WI38 (cell line): Measurements from ENCODE around the gene SERTAD4.
A peak's percentile ranks its signal among the peaks of the same experiment; 100 is the strongest.

Experiments
- H3K4me3 ChIP-seq: 2 replicates; pipeline ENCODE4 v1.5.1; 2011; ENCODE audit warnings: low read depth, mild to moderate bottlenecking, control low read depth, low read length
- TF ChIP-seq, protein P1 (sequence below): IDR thresholded peaks from 2 replicates; pipeline ENCODE4 v1.5.1; 2012; ENCODE audit warnings: low read depth, mild to moderate bottlenecking, control low read depth, low read length

Gene SERTAD4

DNA sequence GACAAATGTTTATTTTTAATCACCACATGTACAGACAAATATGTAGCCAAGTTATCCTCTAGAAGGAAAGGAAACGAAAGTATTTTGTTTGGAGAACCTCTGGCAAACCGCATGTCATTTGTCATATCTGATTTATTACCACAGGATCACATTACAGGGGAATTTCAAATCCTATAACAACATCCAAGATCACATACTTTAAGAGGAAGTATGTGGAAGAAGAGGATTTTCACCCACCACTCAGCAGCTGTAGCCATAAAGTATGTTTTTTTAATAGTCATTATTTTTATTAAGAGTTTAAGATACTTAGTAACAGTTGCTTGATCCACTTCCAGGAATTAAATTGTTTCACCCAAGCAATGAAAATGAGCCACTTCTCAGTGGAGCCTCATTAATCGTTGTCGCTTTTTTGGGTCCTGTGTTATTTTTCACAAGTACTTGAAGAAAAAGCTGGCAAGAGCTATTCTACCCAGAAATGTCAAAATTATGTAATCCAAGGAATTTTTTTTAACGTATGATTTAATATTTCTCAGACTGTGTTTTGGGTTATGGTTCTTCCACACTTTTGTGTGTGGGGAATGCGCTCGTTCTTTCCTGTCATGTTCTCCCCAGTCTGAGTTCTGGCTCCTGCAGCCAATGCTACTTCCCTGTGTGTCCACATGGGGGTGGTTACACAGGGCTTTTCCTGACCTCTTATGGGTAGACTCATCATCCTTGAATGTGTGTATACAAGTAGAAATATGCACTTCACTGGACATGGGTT, 6.9 kb downstream of the SERTAD4 start:
- TF ChIP-seq, protein P1, sequence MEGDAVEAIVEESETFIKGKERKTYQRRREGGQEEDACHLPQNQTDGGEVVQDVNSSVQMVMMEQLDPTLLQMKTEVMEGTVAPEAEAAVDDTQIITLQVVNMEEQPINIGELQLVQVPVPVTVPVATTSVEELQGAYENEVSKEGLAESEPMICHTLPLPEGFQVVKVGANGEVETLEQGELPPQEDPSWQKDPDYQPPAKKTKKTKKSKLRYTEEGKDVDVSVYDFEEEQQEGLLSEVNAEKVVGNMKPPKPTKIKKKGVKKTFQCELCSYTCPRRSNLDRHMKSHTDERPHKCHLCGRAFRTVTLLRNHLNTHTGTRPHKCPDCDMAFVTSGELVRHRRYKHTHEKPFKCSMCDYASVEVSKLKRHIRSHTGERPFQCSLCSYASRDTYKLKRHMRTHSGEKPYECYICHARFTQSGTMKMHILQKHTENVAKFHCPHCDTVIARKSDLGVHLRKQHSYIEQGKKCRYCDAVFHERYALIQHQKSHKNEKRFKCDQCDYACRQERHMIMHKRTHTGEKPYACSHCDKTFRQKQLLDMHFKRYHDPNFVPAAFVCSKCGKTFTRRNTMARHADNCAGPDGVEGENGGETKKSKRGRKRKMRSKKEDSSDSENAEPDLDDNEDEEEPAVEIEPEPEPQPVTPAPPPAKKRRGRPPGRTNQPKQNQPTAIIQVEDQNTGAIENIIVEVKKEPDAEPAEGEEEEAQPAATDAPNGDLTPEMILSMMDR, result peak; percentile 66
- 0 out of 2 replicates have a peak overlapping the region, but pooled peaks have one; percentile 5 for H3K4me3 ChIP-seq

- H3K4me3 ChIP-seq, result no peak overlapping the region
- TF ChIP-seq, protein P1, result no peak
Observed at GRCh38 chr1:210241121-210241520, 8.5 kb downstream of the SERTAD4 start.

- H3K4me3 ChIP-seq, result no peak overlapping the region
- TF ChIP-seq, protein P1, result no peak
Observed at GRCh38 chr1:210244746-210245367, 12.3 kb downstream of the SERTAD4 start.

DNA sequence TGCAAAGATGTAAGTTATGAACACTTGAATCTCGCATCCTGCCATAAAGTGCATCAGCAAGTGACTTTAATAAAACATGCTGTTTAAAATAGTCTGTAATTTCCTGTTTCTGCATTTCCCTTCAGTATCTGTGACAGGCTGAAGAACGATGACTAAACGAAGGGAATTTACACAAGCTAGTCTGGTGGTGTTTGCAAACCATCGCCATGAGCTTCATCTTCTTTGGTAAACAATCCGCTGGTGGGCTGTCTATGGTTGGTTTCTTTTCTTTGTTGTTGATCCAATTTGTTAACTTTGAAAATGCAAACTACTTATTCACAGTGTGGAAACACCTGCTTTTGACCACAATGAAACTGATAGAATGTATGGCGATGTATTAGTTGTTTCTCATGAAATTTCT, 13.9 kb downstream of the SERTAD4 start:
- no peak overlapping the region for H3K4me3 ChIP-seq
- TF ChIP-seq, protein P1, result no peak

- H3K4me3 ChIP-seq, result no peak overlapping the region
- TF ChIP-seq, protein P1, result no peak
Observed at GRCh38 chr1:210248341-210248740, 15.7 kb downstream of the SERTAD4 start.

DNA sequence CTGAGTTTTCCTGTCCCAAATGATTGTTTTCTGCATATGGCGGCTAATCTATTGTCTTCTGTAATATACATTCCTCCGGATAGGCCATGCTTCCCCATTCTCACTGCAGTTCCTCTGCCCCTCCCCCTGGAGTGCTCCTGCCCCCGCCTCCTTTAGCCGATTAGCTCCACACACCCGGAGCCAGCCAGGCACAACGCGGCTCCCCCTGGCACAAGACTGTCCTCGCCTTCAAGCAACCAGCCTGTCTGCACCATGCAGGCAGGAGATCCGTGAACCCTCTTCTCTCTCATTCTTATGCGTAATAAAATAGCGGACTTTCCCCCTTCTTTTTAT, 18.0 kb downstream of the SERTAD4 start:
- H3K4me3 ChIP-seq, result no peak overlapping the region
- TF ChIP-seq, protein P1, result no peak

DNA sequence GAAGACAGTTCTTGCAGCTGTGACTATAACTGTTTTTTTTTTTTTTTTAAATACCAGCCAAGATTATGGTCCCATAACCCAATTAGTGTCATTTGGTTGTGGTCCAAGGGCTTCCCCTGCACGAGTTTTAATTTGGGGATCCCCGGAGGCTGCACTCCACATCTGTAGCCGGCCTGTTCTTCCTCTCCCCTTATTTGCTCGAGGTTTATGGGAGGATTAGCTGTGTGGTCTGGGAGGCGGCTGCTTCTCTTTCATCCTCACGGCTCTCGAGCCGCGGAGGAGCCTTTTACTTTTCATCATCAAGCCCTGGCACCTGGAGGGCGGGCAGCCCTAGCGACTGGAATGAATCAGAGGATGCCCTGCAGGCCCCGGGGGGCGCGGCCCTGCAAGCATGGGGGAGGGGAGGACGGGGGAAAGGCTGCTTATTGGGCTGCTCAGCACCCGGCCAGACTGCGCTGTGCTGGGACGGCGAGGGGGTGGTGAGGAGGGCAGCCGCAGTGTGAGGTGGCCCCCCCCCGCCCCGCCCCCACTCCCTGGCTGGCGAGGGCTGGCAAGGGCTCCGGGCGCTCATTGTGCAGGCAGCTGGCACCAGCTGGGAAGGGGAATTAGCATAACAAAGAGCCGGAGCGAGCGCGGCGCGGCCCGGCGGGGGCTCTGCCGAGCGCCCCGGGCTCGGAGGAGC, 18.5 kb downstream of the SERTAD4 start:
- peak overlapping the region; percentile 50 for H3K4me3 ChIP-seq
- TF ChIP-seq, protein P1, result no peak
